ENCODE measurements around the gene TEX264.

DNA sequence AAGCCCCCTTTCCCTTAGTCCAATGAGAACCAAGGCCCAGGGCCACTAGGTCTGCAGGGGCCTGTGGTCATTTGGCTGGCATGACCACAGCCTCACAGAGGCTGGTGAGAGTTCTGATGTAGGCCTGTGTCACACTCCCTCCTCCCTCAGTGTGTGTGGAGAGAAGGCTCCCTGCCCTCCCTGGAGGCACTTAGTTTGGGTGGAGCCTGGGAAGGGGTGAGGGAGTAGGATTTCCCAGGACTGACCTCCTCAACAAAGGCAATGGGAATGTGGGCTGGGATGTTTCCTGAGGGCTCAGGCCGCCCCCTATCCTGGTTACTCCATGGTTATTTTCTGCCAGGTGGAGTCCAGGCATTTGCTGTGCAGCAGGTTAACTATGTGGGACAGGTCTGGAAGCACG, 7.6 kb downstream of the TEX264 start:
- TF ChIP-seq ZNF274 (IDR thresholded peaks at IDR 0.05; ENCODE audit: low read depth, low read length) (no peak), YY1 (IDR thresholded peaks at IDR 0.05; ENCODE audit: insufficient read depth, insufficient read length) (no peak)
